Omental fat pad (tissue), 4 donors: Measurements from ENCODE around the gene TBC1D16. TPM values are rescaled to one million over a fixed set of nuclear protein-coding genes. Genes with fewer than 3 reads are reported as not detected.

Source experiments
- ATAC-seq: fragments of 150-250 bp; one replicate; pipeline ENCODE4 v1.9.1; 2016; ENCODE audit warnings: mild to moderate bottlenecking, moderate library complexity; ENCODE audit not compliant: low FRiP score
- DNase-seq: peaks from one replicate; pipeline ENCODE4 v3.0.0-alpha.2; 2019; ENCODE audit warnings: low spot score
- CTCF ChIP-seq, 3 donors: fragments of 450-650 bp; IDR thresholded peaks; one replicate each; pipeline ENCODE4 v1.5.1; 2016 to 2017; ENCODE audit warnings: antibody characterized with exemption in 3 of 3, mild to moderate bottlenecking in 3 of 3, moderate library complexity in 2 of 3
- total RNA-seq, 4 donors: library from RNA; depleted of rRNA; stranded (reverse); fragments of >200 nt; gene quantifications; one replicate each; pipeline ENCODE4 v1.1.0, GENCODE V29; 2016

TBC1D16 gene
- total RNA-seq, 4 donors from 2014 or later, result 46.1 to 97.9 (median 65.3) TPM

GRCh38 chr17:79930877-79931816 lies 104.5 kb downstream of the TBC1D16 start:
- ATAC-seq (no peak), DNase-seq (no peak)
- TF ChIP-seq CTCF (IDR thresholded peaks at IDR 0.05), result no peak

- TF ChIP-seq CTCF (IDR thresholded peaks at IDR 0.05), result no peak
- DNase-seq (no peak), ATAC-seq (no peak)
Measured at GRCh38 chr17:79930062-79930876, 105.4 kb downstream of the TBC1D16 start.

- DNase-seq (no peak), ATAC-seq (no peak)
- TF ChIP-seq CTCF (IDR thresholded peaks at IDR 0.05), result no peak
Measured at GRCh38 chr17:79929257-79930061, 106.2 kb downstream of the TBC1D16 start.

- ATAC-seq (no peak), DNase-seq (no peak)
- no peak for TF ChIP-seq CTCF (IDR thresholded peaks at IDR 0.05)
Measured at GRCh38 chr17:79928502-79929256, 107.0 kb downstream of the TBC1D16 start.

- no peak for TF ChIP-seq CTCF (IDR thresholded peaks at IDR 0.05)
- DNase-seq (no peak), ATAC-seq (no peak)
Measured at GRCh38 chr17:79927688-79928501, 107.8 kb downstream of the TBC1D16 start.
